ENCODE measurements around the gene PTPN5.

Gene PTPN5

GRCh38 chr11:18768472-18768901 lies 23.1 kb downstream of the PTPN5 start:
- Histone ChIP-seq H3K9me3 (replicated peaks; ENCODE audit: insufficient read depth, low read length) (no peaks in the 10 kb centered on the region), H3K4me3 (ENCODE audit: low read length) (no peak overlapping the region), H3K4me2 (ENCODE audit: low read depth, low read length) (peak overlapping the region; percentile 51), H3K4me1 (ENCODE audit: low read length) (peaks cover 34% of the 10 kb centered on the region), H3K36me3 (replicated peaks; ENCODE audit: insufficient read depth, low read length) (no peaks in the 10 kb centered on the region), H3K79me2 (ENCODE audit: low read length) (no peaks in the 10 kb centered on the region), H4K20me1 (ENCODE audit: insufficient read depth, low read length) (no peaks in the 10 kb centered on the region), H3K9ac (ENCODE audit: low read length) (peak overlapping the region; percentile 27; the same call in 1 of the 2 replicates), H2AFZ (ENCODE audit: low read length) (peak overlapping the region; percentile 57), H3K9me2 (replicated peaks; ENCODE audit: insufficient read depth, low read length) (no peaks in the 10 kb centered on the region), H3K27me3 (replicated peaks; ENCODE audit: insufficient read depth, low read length) (no peaks in the 10 kb centered on the region), H3K27ac (ENCODE audit: low read length) (peak overlapping the region; percentile 83), H3F3A (ENCODE audit: insufficient read depth, low read length) (peaks cover 15% of the 10 kb centered on the region)
- no peak for TF ChIP-seq EZH2 (optimal IDR thresholded peaks at IDR 0.05; ENCODE audit: low read depth, low read length)
- TF ChIP-seq, protein P1, sequence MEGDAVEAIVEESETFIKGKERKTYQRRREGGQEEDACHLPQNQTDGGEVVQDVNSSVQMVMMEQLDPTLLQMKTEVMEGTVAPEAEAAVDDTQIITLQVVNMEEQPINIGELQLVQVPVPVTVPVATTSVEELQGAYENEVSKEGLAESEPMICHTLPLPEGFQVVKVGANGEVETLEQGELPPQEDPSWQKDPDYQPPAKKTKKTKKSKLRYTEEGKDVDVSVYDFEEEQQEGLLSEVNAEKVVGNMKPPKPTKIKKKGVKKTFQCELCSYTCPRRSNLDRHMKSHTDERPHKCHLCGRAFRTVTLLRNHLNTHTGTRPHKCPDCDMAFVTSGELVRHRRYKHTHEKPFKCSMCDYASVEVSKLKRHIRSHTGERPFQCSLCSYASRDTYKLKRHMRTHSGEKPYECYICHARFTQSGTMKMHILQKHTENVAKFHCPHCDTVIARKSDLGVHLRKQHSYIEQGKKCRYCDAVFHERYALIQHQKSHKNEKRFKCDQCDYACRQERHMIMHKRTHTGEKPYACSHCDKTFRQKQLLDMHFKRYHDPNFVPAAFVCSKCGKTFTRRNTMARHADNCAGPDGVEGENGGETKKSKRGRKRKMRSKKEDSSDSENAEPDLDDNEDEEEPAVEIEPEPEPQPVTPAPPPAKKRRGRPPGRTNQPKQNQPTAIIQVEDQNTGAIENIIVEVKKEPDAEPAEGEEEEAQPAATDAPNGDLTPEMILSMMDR (IDR thresholded peaks at IDR 0.05; ENCODE audit: low read length), result no peak
- TF ChIP-seq EZH2phosphoT487 (IDR thresholded peaks at IDR 0.05; ENCODE audit: low read length), result no peak
- peak; percentile 79 for DNase-seq

- Histone ChIP-seq H3K9ac (ENCODE audit: low read length) (no peak overlapping the region), H2AFZ (ENCODE audit: low read length) (no peak overlapping the region), H3F3A (ENCODE audit: insufficient read depth, low read length) (peaks cover 15% of the 10 kb centered on the region), H3K9me2 (replicated peaks; ENCODE audit: insufficient read depth, low read length) (no peaks in the 10 kb centered on the region), H3K79me2 (ENCODE audit: low read length) (no peaks in the 10 kb centered on the region), H3K4me3 (ENCODE audit: low read length) (no peak overlapping the region), H3K27me3 (replicated peaks; ENCODE audit: insufficient read depth, low read length) (no peaks in the 10 kb centered on the region), H3K4me1 (ENCODE audit: low read length) (peaks cover 34% of the 10 kb centered on the region), H3K9me3 (replicated peaks; ENCODE audit: insufficient read depth, low read length) (no peaks in the 10 kb centered on the region), H4K20me1 (ENCODE audit: insufficient read depth, low read length) (no peaks in the 10 kb centered on the region), H3K4me2 (ENCODE audit: low read depth, low read length) (no peak overlapping the region), H3K27ac (ENCODE audit: low read length) (no peak overlapping the region), H3K36me3 (replicated peaks; ENCODE audit: insufficient read depth, low read length) (no peaks in the 10 kb centered on the region)
- TF ChIP-seq, protein P1 (IDR thresholded peaks at IDR 0.05; ENCODE audit: low read length), result no peak
- no peak for TF ChIP-seq EZH2phosphoT487 (IDR thresholded peaks at IDR 0.05; ENCODE audit: low read length)
- no peak for TF ChIP-seq EZH2 (optimal IDR thresholded peaks at IDR 0.05; ENCODE audit: low read depth, low read length)
- no peak for DNase-seq
Measured at GRCh38 chr11:18766015-18766414, 25.6 kb downstream of the PTPN5 start.

DNA sequence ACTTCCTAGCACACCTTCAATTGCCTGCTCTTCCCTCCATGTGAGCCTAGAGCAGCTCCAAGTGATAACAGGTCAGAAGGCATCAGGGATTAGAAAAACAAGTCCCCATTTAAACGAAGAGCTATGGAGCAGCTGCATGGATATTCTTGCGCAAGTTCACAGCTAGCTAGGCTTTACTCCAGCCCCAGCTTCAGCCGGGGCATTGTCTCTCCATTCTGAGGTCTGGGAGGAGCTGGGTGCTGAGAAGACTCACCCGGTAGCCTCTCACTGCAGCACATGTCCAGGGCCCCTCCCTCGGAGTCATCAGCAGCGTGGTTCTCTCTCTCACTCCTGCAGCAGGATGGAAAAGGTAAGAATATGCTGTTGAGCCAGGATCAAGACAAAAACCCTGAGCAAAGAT lies 26.0 kb downstream of the PTPN5 start:
- Histone ChIP-seq H3F3A (ENCODE audit: insufficient read depth, low read length) (peaks cover 15% of the 10 kb centered on the region), H3K9ac (ENCODE audit: low read length) (no peak overlapping the region), H3K27ac (ENCODE audit: low read length) (no peak overlapping the region), H3K4me3 (ENCODE audit: low read length) (no peak overlapping the region), H3K36me3 (replicated peaks; ENCODE audit: insufficient read depth, low read length) (no peaks in the 10 kb centered on the region), H4K20me1 (ENCODE audit: insufficient read depth, low read length) (no peaks in the 10 kb centered on the region), H3K4me1 (ENCODE audit: low read length) (peaks cover 30% of the 10 kb centered on the region), H3K79me2 (ENCODE audit: low read length) (no peaks in the 10 kb centered on the region), H2AFZ (ENCODE audit: low read length) (no peak overlapping the region), H3K27me3 (replicated peaks; ENCODE audit: insufficient read depth, low read length) (no peaks in the 10 kb centered on the region), H3K9me3 (replicated peaks; ENCODE audit: insufficient read depth, low read length) (no peaks in the 10 kb centered on the region), H3K9me2 (replicated peaks; ENCODE audit: insufficient read depth, low read length) (no peaks in the 10 kb centered on the region), H3K4me2 (ENCODE audit: low read depth, low read length) (no peak overlapping the region)
- TF ChIP-seq EZH2phosphoT487 (IDR thresholded peaks at IDR 0.05; ENCODE audit: low read length), result no peak
- TF ChIP-seq, protein P1 (IDR thresholded peaks at IDR 0.05; ENCODE audit: low read length), result no peak
- no peak for TF ChIP-seq EZH2 (optimal IDR thresholded peaks at IDR 0.05; ENCODE audit: low read depth, low read length)
- DNase-seq, result no peak
